GM12874 (cell line): ENCODE data around the gene ERVH48-1.

Experiments
- CTCF ChIP-seq: IDR thresholded peaks from 2 replicates; pipeline ENCODE4 v1.5.1; 2011; ENCODE audit warnings: low read depth, mild to moderate bottlenecking, control low read depth, low read length, moderate library complexity; ENCODE audit not compliant: insufficient read depth

The ERVH48-1 gene

GRCh38 chr21:42925114-42925926, at the start of gene ERVH48-1:
TSS of gene ERVH48-1 (minus strand) at chr21:42925630. CDS start at chr21:42919006, 6,624 bp downstream.
- no peak for TF ChIP-seq CTCF

GRCh38 chr21:42973991-42974831, 48.8 kb upstream of the ERVH48-1 start, which contains the start of gene PKNOX1:
TSS of gene PKNOX1 (plus strand) at chr21:42974562. CDS start at chr21:43004382, 29,820 bp downstream.
- 0 out of 2 replicates have a peak, but pooled peaks have one; percentile 14 for TF ChIP-seq CTCF

- no peak for TF ChIP-seq CTCF
Observed at GRCh38 chr21:42973309-42973990, 48.0 kb upstream of the ERVH48-1 start.

- TF ChIP-seq CTCF, result no peak
Observed at GRCh38 chr21:42971897-42972275, 46.5 kb upstream of the ERVH48-1 start.

- TF ChIP-seq CTCF, result no peak
Observed at GRCh38 chr21:42970946-42971653, 45.7 kb upstream of the ERVH48-1 start.

- no peak for TF ChIP-seq CTCF
Observed at GRCh38 chr21:42969193-42969600, 43.8 kb upstream of the ERVH48-1 start.
